GM18511 (cell line): ENCODE results near the gene PRKD1.

Source experiments
- ATAC-seq: cut with Tn5 transposase; IDR thresholded peaks from one replicate; pipeline ENCODE4 v1.9.1; 2021; ENCODE audit warnings: mild to moderate bottlenecking, moderate library complexity; ENCODE audit not compliant: unreplicated experiment

The PRKD1 gene

DNA sequence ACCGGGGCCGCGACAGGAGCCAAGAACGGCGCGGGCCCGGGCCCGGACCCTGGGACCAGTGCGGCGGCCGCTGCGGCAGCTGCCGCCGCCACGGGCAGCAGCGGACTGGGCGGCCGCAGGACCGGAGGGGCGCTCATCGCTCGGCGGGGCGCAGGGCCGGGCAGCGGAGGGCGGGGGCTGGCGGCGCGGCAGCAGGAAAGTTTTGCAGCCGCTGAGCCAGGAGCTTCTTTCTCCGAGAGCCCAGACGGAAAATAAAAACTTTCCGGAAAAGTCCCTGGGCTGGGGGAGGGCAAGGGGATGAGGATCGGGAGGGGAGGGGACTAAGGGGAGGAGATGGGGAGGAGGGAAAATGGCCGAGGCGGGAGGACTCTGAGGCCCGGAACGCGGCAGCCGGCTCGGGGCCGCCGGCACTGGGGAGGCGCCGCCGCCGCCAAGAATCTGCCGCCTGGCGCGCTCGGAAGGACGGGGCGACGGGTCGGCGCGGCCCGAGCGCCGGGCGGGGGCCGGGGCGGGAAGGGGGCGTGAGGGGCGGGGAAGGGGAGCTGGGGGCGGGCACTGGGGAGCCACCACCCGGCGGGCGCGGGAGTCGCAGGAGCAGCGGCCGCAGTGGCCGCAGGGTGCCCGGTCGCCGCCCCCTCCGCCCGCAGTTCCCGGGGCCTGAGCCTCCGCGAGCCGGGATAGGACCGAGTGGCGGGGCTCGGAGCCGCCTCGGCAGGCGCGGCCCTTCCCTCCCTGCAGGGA is at the start of gene PRKD1:
PRKD1 (minus strand) TSS at position 472 of the 741 bp plus-strand sequence.
- peak; percentile 57 for ATAC-seq

DNA sequence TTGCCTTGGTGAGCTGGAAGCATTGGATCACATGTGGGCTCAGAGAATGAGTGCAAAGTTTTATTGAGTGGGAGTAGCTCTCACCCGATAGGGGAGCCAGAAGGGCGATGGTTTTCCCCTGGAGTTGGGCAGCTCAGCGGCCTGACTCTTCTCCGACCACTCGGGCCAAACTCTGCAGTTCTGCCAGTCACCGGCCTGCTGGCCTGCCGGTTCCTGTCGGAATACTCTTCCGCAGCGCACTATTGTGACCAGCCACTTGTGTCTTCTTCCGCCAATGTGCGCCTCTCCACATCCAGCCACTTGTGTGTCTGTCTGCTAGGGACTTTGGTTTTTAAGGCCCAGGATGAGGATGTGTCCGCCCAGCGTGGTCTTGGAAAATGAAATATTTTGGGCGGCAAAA is 43.5 kb upstream of the PRKD1 start:
- ATAC-seq = no peak

DNA sequence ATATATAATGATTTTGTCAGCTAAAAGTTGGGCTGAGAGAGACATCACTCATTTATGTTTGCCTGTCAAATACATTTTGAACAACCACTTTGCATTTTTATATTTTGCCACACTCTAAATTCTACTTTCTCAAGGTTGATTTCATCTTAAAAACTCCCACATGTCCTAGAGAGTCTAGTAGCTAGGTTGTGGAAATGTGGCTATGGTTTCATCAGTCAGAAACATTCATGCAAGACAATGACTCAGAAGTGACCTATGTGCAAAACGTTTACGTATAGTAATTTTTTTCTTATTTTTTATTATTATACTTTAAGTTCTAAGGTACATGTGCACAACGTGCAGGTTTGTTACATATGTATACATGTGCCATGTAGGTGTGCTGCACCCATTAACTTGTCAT is 27.4 kb upstream of the PRKD1 start:
- ATAC-seq = no peak

DNA sequence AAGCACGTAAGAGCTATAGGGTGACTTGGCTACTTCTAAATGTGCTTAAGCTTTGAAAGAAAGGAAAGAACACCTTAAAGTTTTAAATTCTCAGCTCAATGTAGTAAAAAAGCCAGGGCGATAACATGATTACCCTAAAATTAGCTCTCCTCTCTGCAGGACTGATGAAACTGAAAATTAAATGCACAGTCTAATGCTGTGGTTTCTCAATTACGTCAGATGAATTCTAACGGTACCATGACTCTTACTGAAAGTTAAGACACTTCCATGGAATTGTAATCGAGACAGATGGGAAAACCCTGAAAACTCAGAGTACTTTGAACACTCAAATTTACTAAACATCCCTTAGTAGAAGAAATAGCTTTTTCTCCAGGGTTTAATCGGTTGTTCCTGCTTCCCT is 25.9 kb upstream of the PRKD1 start:
- no peak for ATAC-seq

DNA sequence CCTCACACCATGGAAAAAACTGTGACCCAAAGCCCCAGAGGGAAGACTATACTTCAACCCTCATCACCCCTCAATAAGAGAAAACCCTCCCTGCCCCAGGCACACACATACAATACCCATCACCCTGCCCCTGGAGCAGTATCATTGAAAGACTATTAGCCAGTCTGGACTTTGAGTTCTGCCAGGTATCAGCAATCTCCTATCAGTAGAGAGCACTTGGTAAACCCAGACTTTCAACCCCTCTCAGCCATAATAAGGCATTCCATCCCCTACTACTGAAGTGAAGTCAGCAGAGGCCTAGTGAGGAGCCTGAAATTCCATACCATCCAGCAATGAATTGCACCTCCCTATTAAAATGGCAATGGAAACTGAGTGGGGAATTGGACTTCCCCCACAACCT is 16.4 kb upstream of the PRKD1 start:
- no peak for ATAC-seq

DNA sequence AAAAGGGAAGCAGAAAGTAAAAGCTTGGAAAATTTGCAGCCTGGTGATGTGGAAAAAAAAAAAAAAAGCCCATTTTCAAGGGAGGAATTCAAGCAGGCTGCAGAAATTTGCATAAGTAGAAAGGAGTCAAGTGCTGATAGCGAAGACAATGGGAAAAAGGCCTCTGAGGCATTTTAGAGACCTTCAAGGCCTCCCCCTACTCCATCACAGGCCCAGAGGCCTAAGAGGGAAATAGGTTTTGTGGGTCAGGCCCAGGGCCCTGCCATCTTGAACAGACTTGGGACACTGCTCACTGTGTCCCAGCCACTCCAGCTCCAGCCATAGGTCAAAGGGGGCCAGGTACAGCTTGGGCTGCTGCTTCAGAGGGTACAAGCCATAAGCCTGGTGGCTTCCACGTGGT is 13.8 kb upstream of the PRKD1 start:
- no peak for ATAC-seq

DNA sequence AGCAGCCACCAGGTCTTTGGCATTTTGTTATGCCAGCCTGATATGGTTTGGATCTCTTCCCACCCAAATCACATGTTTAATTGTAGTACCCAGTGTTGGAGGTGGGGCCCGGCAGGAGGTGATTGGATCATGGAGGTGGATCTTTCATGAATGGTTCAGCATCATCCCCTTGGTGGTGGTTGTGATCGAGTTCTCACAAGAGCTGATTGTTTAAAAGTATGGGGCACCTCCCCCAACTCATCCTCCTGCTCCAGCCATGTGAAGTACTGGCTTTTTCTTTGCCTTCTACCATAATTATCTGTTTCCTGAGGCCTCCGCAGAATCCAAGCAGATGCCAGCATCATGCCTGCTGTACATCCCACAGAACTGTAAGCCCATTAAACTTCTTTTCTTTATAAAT is 12.8 kb upstream of the PRKD1 start:
- no peak for ATAC-seq

DNA sequence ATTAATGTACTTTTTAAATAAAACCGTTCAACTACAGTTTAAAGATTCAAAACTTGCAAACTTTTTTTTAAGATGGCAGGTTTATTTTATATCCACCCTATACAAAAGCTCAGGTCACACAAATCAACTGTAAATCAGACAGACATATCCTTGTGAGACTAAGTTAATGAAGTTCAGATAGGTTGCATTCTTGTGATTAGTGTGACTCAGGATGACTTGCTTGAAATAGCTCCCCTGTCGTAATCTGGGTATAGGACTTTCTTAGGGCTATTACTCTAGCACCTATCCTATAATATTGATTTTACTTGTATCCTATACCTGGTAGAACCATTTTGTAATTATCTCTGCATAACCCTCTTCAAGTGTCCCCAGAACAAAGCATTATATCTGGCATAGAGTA is 9.5 kb upstream of the PRKD1 start:
- ATAC-seq = no peak

DNA sequence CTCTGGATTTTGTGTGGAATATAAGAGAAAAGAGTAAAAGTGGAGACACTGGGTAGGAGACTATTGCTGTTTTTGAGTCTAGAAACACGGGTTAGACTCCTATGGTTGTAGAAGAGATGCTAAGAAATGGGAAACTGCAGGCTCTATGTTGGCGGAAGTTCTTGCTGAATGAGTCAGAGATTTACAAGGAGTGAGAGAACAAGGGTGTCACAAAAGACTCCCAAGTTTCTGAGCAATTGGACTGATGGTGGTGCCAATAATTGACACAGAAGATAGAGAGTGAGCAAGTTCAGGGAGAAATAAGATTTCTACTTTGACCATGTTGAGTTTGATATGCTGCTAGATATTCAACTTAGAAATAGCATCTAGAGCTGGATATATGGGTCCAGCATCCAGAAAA is 2.6 kb upstream of the PRKD1 start:
- no peak for ATAC-seq

DNA sequence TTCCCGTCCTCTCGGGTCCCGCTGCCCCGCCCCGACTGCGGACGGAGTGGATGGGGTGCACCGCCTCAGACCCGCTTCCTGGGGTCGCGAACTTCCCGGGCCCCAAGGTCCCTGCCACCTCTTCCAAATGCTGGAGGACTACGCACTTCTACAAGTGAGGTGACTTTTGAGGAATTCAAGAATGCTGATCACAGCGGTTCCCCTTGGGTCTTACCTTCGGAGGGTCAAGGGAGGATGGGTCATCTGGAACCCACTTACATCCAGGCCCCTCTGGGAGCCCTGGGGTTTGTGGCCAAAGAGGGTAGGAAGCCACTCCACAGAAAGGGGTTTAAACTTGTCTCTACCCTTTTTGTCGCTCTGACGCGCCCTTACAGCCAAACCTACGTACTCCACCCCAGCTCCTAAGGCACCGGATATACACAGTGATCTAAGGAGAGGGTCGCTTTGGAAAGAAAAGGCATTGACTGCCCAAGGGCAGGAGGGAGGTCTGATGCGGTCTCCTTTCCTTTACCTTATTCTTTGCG is 532 bp upstream of the PRKD1 start:
- ATAC-seq = no peak

DNA sequence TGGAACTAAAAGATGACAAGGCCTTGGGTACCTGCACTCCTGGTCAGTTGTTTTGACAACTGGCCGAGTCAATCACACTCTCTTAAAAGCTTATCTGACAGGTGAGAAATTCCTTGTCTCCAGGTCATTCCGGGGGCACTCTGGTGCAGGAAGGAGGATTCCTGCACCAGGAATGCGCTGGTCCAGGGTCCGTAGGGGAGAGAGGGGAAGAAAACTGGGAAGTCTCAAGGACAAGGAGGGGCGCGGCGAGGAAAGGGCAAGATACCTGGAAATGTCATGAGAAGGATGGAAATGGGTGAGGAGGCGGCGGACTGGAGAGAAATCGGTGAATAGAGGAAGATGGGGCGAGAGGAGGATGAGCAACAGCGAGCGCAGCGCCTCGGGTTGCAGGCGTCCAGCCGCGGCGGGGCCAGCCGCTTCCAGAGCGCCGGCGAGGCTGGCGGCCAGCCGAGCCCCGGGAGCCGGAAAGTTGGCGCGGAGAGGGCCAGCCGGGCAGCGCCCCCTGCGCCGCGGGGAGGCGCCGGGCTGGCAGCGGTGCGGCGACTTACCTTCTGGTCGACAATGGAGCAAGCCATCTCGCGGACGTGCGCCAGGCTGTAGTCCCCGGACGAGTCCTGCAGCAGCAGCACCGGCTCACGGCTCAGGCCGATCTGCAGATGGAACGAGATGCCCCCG is 809 bp downstream of the PRKD1 start:
- peak; percentile 55 for ATAC-seq

DNA sequence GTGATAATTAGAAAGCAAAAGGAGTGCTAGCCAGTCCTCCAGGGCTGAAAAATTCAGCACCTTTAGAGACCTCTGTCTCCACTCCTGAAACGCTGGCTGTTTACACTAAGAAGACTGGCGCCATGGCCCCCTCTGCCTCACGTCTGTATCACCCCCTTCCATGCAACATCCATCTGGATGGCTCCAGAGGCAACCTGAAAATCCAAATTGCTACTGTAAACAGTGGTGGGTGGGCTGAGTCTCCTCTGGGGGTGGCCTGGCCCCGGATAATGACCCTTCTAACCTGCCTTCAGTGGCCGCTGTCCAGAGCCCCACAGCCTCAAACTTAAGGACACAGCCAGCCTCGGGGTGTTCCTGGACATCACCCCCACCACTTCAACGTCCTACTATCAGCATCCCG is 1.4 kb downstream of the PRKD1 start:
- ATAC-seq = no peak

DNA sequence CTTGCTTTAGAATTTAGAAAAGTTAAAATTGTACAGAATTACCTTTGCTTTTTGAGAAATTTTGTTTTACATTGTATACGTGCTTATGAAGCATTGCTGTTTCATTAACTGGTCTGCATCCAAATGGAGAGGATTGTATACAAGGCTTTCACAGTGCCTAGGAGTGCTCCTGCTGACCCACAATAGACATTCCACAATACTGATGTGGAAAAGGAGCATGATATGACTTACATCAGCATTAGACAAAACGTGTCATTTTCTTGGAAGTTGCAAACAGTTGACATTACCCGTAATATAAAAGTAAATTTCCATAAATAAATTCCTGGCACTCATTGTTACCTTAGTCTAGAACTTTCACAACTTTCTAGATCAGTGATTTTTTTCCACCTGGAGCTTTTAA is 1.9 kb downstream of the PRKD1 start:
- ATAC-seq = no peak

DNA sequence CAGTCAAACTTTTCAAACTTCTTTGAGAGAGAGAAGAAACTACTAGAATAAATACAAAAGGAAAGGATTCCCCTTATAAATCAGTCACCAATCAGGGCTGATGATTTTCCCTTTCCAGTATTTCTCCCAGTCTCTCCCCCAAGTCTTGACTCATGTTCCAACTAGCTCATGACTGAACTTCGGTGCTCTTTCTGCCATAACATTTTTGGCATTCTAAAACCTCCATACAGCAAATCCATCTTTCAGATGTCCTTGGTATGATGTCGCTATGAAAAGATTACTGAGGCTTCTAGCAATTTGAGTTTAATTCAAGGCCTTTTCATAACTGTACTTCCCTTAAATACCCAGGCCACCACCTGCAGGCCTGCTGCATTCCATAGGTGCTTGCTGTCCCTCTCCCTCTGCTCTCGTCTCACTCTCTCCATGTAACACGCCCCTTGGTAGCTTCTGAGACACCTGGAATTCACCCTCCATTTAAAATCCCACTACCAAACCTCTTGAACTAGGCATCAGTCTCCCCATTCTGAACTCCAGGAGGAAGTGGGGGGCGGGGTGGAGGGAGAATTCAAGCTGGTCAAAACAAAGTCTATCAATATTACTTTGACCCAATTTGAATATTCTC is 2.4 kb downstream of the PRKD1 start:
- ATAC-seq = no peak

DNA sequence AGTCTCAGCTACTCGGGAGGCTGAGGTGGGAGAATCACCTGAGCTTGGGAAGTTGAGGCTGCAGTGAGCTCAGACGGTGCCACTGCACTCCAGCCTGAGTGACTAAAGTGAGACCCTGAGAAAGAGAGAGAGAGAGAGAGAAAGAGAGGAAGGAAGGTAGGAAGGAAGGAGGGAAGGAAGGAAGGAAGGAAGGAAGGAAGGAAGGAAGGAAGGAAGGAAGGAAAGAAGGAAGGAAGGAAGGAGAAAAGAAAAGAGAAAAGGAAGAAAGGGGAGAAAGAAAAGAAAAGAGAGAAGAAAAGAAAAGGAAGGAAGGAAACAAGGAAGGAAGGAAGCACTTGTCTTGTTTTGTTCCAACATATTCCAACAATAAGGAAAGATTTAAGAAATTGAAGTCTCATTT is 7.8 kb downstream of the PRKD1 start:
- ATAC-seq = no peak

DNA sequence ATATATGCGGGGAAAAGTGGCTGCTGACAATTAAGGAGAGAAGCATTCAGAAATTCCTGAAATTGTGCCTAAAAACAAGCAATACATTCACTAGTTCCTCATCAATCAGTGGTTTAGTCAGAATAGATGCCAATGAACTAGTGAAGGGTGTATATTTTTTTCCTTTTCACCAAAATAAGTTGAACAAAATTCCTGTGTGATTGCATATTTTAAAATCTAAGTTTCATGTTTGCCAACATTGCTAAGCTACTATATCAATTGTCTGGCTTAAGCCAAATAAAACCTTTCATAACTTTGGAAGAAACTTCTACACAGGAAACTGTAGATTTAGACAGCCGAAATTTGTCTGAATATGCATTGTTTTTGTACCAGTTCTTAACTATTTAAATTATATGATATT is 8.7 kb downstream of the PRKD1 start:
- no peak for ATAC-seq

DNA sequence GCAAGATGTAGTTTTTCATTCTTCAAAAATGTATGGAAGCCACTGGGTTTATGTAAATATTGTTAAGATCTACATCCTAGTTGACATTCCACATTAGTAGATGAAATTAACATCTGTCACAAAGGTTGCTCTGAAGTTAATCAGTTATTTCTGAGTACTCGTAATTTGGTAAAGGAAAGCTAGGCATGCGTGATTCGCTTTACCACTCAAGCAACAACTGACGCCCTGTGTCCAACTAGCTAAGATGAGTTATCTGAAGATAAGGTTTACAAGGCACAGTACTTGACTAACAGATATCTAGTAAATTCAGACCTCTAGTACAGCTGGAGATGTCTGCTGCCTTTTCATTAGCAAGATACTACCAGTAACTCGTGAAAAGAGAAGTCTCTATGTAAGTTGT is 14.1 kb downstream of the PRKD1 start:
- ATAC-seq = no peak

DNA sequence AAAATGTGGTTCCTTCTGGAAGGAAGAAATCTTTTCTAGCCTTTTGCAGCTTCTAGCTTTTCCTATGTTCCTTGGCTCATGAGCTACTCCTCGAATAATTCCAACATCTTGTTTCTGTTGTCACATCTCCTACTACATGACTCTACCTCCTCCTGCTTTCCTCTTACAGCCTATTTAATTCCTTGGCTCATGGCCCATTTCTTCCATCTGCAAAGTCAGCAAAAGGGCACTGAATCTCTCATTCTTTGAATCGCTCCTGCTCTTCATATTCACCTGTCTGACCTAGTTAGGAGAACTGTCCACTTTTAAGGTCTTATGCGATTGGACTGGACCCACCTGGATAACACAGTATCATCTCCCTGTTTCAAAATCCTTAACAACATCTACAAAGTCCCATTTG is 15.8 kb downstream of the PRKD1 start:
- no peak for ATAC-seq

DNA sequence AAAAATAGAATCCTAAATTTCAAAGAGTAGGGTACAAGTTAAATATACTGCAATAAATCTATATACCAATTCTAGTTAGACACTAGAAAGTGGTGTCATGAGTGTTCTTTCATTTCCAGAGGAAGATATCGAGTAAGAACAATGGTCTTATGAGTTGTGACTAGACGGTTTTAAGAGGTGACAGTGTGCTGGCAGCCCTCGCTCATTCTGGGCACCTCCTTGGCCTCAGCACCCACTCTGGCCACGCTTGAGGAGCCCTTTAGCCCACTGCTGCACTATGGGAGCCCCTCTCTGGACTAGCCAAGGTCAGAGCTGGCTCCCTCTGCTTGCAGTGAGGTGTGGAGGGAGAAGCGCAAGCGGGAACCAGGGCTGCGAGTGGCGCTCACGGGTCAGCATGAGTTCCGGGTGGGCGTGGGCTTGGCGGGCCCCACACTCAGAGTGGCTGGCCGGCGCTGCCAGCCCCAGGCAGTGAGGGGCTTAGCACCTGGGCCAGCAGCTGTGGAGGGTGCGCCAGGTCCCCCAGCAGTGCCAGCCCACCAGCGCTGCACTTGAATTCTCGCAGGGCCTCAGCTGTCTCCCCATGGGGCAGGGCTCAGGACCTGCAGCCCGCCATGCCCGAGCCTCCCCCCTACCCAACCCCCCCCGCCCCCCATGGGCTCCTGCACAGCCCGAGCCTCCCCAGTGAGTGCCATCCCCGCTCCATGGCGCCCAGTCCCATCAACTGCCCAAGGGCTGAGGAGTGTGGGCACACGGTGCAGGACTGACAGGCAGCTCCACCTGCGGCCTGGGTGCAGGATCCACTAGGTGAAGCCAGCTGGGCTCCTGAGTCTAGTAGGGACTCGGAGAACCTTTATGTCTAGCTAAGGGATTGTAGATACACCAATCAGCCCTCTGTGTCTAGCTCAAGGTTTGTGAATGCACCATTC is 18.7 kb downstream of the PRKD1 start:
- ATAC-seq = no peak

DNA sequence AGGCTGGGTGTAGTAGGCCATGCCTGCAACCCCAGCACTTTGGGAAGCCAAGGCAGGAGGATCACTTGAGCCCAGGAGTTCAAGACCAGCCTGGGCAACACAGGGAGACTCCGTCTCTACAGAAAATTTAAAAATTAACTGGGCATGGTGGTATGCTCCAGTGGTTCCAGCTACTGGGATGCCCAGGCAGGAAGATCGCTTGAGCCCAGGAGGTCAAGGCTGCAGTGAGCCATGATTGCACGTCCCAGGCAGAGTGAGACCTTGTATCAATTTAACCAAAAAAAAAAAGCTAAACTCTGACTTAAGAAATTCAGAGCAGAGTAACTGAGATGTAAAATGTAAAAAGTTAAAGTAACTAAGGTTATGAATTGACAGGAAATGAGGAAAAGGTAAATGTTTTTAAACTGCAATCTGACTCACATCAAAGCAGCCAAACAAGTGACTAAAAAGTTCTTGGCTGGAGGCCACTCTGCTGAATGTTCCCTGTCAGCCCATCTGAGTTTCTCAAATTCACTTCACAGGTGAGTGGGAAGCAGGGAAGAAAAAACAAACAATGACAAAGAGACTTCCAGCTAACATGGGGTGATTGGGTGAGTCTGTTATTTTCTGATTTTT is 21.3 kb downstream of the PRKD1 start:
- no peak for ATAC-seq

DNA sequence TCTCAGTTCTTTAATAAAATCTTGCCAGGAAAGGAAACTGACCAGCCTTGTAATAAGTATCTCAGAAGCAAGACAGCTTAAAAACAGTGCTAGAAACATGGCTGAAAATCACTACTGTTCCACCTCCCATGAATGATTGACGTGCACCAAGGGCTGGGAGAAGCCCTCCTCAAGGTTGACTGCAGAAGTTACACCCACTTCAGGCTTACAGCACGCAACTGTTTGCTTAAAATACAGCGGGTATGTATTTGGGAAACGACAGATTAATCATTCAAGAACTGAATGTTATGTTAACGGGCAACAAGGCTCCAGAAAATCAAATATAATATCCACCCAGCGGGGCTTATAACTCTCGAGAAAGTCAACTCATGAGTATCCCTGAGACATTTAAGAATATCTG is 22.1 kb downstream of the PRKD1 start:
- ATAC-seq = no peak
